Measurements from ENCODE around the gene RAB3C.

Gene RAB3C

GRCh38 chr5:58737671-58738070 is 154.8 kb downstream of the RAB3C start:
- no peak for DNase-seq

GRCh38 chr5:58738336-58738735 is 155.5 kb downstream of the RAB3C start:
- DNase-seq = no peak

- no peak for DNase-seq
Observed at GRCh38 chr5:58739051-58739450, 156.2 kb downstream of the RAB3C start.

- no peak for DNase-seq
Observed at GRCh38 chr5:58740956-58741355, 158.1 kb downstream of the RAB3C start.

- no peak for DNase-seq
Observed at GRCh38 chr5:58745350-58745749, 162.5 kb downstream of the RAB3C start.

- DNase-seq = no peak
Observed at GRCh38 chr5:58746321-58746720, 163.4 kb downstream of the RAB3C start.

- DNase-seq = no peak
Observed at GRCh38 chr5:58750036-58750435, 167.2 kb downstream of the RAB3C start.

- DNase-seq = no peak
Observed at GRCh38 chr5:58751222-58751837, 168.5 kb downstream of the RAB3C start.

- DNase-seq = no peak
Observed at GRCh38 chr5:58752104-58752503, 169.2 kb downstream of the RAB3C start.

GRCh38 chr5:58753446-58753845 is 170.6 kb downstream of the RAB3C start:
- DNase-seq = no peak

GRCh38 chr5:58754250-58754649 is 171.4 kb downstream of the RAB3C start:
- DNase-seq = no peak

GRCh38 chr5:58755397-58755796 is 172.5 kb downstream of the RAB3C start:
- no peak for DNase-seq

GRCh38 chr5:58759745-58760144 is 176.9 kb downstream of the RAB3C start:
- no peak for DNase-seq

GRCh38 chr5:58760222-58760621 is 177.3 kb downstream of the RAB3C start:
- no peak for DNase-seq

- no peak for DNase-seq
Observed at GRCh38 chr5:58761407-58761806, 178.5 kb downstream of the RAB3C start.

GRCh38 chr5:58763390-58763789 is 180.5 kb downstream of the RAB3C start:
- DNase-seq = no peak

GRCh38 chr5:58764199-58764598 is 181.3 kb downstream of the RAB3C start:
- DNase-seq = no peak

GRCh38 chr5:58765058-58765457 is 182.2 kb downstream of the RAB3C start:
- DNase-seq = no peak

- no peak for DNase-seq
Observed at GRCh38 chr5:58767104-58767503, 184.2 kb downstream of the RAB3C start.

- DNase-seq = no peak
Observed at GRCh38 chr5:58770136-58770535, 187.3 kb downstream of the RAB3C start.

GRCh38 chr5:58771796-58772195 is 188.9 kb downstream of the RAB3C start:
- no peak for DNase-seq

- no peak for DNase-seq
Observed at GRCh38 chr5:58773744-58774441, 191.0 kb downstream of the RAB3C start.

GRCh38 chr5:58774937-58775336 is 192.1 kb downstream of the RAB3C start:
- DNase-seq = no peak

- DNase-seq = no peak
Observed at GRCh38 chr5:58775701-58776262, 192.9 kb downstream of the RAB3C start.

GRCh38 chr5:58776559-58776958 is 193.7 kb downstream of the RAB3C start:
- no peak for DNase-seq
